MCF 10A (cell line): ENCODE measurements around the gene SPOCK1. TPM values are rescaled to one million over a fixed set of nuclear protein-coding genes. Genes with fewer than 3 reads are reported as not detected.

ENCODE experiments used
- BruUV-seq: library from RNA; stranded (reverse); fragments of 400-500 nt; replicated peaks from 2 replicates; lab custom pipeline; 2021; lab: Mats Ljungman, UMichigan
- CTCF ChIA-PET: fragments of 300-600 bp; sonication (Branson Sonifier 250); formaldehyde crosslinking; extraction: SDS; loops from one replicate; lab custom pipeline; 2021; ENCODE audit warnings: antibody characterized with exemption, inconsistent platforms; lab: Yijun Ruan, JAX
- POLR2A ChIA-PET: fragments of 300-600, 350-650 bp; sonication (Branson Sonifier 250); formaldehyde crosslinking; extraction: SDS; loops from one replicate; lab custom pipeline; 2020; ENCODE audit warnings: antibody characterized with exemption, inconsistent platforms; lab: Yijun Ruan, JAX
- DNase-seq: peaks from one replicate; pipeline ENCODE4 v3.0.0-alpha.2; 2018; ENCODE audit not compliant: unreplicated experiment
- H3K27ac Mint-ChIP-seq: one replicate; pipeline ENCODE4 v1.8.0; 2022; ENCODE audit warnings: mild to moderate bottlenecking, low read depth, mixed read lengths; ENCODE audit not compliant: unreplicated experiment
- H3K27me3 Mint-ChIP-seq: one replicate; pipeline ENCODE4 v1.8.0; 2022; ENCODE audit warnings: mixed read lengths; ENCODE audit not compliant: insufficient read depth, unreplicated experiment
- H3K36me3 Mint-ChIP-seq: one replicate; pipeline ENCODE4 v1.8.0; 2022; ENCODE audit warnings: mild to moderate bottlenecking, moderate library complexity, mixed read lengths; ENCODE audit not compliant: insufficient read depth, unreplicated experiment
- H3K4me1 Mint-ChIP-seq: one replicate; pipeline ENCODE4 v1.8.0; 2022; ENCODE audit warnings: mixed read lengths; ENCODE audit not compliant: insufficient read depth, unreplicated experiment
- H3K4me3 Mint-ChIP-seq: one replicate; pipeline ENCODE4 v1.8.0; 2022; ENCODE audit warnings: mild to moderate bottlenecking, moderate library complexity, mixed read lengths; ENCODE audit not compliant: unreplicated experiment
- H3K9me3 Mint-ChIP-seq: one replicate; pipeline ENCODE4 v1.8.0; 2022; ENCODE audit warnings: mixed read lengths; ENCODE audit not compliant: unreplicated experiment
- CTCF ChIP-seq: fragments of 200-600 bp; IDR thresholded peaks from one replicate; pipeline ENCODE4 v1.8.0; 2022; ENCODE audit warnings: antibody characterized with exemption, mild to moderate bottlenecking; ENCODE audit not compliant: unreplicated experiment
- intact Hi-C: fragments of 100-400 bp; cut with micrococcal nuclease; formaldehyde crosslinking; loops from 2 replicates; pipeline ENCODE4 v1.14.1; 2022
- total RNA-seq: library from RNA; stranded (reverse); gene quantifications from 2 replicates; pipeline ENCODE4 v1.2.3, GENCODE V29; 2022

The SPOCK1 gene
- total RNA-seq, 1 experiment from 2014 or later, result 34.3 TPM

DNA sequence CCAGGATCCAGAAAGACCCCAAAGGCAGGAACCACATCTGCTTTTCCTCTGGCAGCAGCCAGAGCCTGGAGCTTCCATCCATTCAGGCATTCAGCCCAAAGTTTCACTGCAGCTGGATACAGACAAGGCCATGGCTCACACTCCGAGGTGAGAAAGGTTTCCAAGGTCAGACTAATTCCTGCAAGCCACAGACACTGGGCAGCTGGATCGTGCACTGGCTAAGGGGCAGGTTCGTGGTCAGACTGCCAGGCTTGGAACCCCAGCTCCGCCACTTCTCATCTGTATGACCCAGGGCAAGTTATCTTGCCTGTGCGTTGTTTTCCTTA, 36.9 kb downstream of the SPOCK1 start:
- BruUV-seq, result no TSS peak
- peaks cover 10% of the 10 kb centered on the region for H3K4me1 Mint-ChIP-seq
- POLR2A ChIA-PET, result no interaction called here
- CTCF ChIA-PET, result interaction anchor here (1.1 to 1.9 kb wide), 2 partner anchors 37 to 1226 kb away, joined by 3 to 6 read pairs; partner anchors contain the start of gene SPOCK1
- no peaks in the 10 kb centered on the region for H3K27me3 Mint-ChIP-seq
- intact Hi-C loops, result no loop called here
- no peak for TF ChIP-seq CTCF
- H3K4me3 Mint-ChIP-seq, result no peak overlapping the region
- H3K27ac Mint-ChIP-seq, result no peak overlapping the region
- DNase-seq, result no peak
- H3K9me3 Mint-ChIP-seq, result no peaks in the 10 kb centered on the region
- H3K36me3 Mint-ChIP-seq, result no peaks in the 10 kb centered on the region

GRCh38 chr5:137461391-137462264, 37.5 kb downstream of the SPOCK1 start:
- H3K4me1 Mint-ChIP-seq, result peaks cover 10% of the 10 kb centered on the region
- ChIA-PET CTCF (interaction anchor here (1.1 to 1.9 kb wide), 2 partner anchors 37 to 1226 kb away, joined by 3 to 6 read pairs; partner anchors contain the start of gene SPOCK1), POLR2A (no interaction called here)
- intact Hi-C loops, result no loop called here
- DNase-seq, result no peak
- no TSS peak for BruUV-seq
- no peak overlapping the region for H3K27ac Mint-ChIP-seq
- no peaks in the 10 kb centered on the region for H3K27me3 Mint-ChIP-seq
- no peak for TF ChIP-seq CTCF
- H3K36me3 Mint-ChIP-seq, result no peaks in the 10 kb centered on the region
- no peak overlapping the region for H3K4me3 Mint-ChIP-seq
- no peaks in the 10 kb centered on the region for H3K9me3 Mint-ChIP-seq

- intact Hi-C loops, result no loop called here
- TF ChIP-seq CTCF, result no peak
- DNase-seq, result no peak
- no TSS peak for BruUV-seq
- ChIA-PET POLR2A (no interaction called here), CTCF (interaction anchor here (0.6 to 3.2 kb wide), 7 partner anchors 27 to 255 kb away, joined by 3 to 10 read pairs (median 3); partner anchors contain the start of gene SPOCK1)
- H3K4me3 Mint-ChIP-seq, result no peak overlapping the region
- H3K36me3 Mint-ChIP-seq, result no peaks in the 10 kb centered on the region
- no peak overlapping the region for H3K27ac Mint-ChIP-seq
- no peaks in the 10 kb centered on the region for H3K9me3 Mint-ChIP-seq
- H3K27me3 Mint-ChIP-seq, result no peaks in the 10 kb centered on the region
- H3K4me1 Mint-ChIP-seq, result no peaks in the 10 kb centered on the region
Observed at GRCh38 chr5:137454671-137455070, 44.5 kb downstream of the SPOCK1 start.

DNA sequence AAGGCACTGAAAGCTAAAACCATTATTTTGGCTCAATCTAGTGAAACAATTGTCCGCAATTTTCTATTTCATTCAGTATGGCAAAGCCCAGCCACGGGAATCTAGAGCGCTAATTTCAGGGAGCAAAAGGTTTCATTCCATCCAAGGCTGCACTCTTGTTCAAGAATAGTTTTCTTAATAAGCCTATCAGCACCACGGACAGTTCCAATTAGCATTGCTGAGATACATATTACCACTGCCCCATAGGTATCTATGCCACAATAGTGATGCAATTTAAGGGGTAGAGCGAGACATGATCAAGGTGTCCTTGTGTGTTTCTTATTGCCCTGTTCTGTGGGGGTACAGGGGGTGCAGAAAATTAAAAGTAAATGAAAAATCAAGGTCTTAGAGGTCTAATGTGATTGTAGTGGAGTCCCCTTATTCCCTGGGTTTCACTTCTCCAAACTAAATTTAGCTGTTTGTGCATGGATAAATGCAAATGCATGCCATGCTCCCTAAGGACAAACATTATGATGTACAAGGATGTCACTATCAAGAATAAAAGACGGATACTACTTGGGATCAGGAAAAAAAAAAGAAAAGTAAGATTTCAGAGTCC, 45.5 kb downstream of the SPOCK1 start:
- no peak for TF ChIP-seq CTCF
- intact Hi-C loops, result no loop called here
- Mint-ChIP-seq H3K9me3 (no peaks in the 10 kb centered on the region), H3K4me3 (no peak overlapping the region), H3K27ac (no peak overlapping the region), H3K36me3 (no peaks in the 10 kb centered on the region), H3K27me3 (no peaks in the 10 kb centered on the region), H3K4me1 (no peaks in the 10 kb centered on the region)
- DNase-seq, result peak; percentile 86
- POLR2A ChIA-PET, result interaction anchor here (1.0 to 1.4 kb wide), 2 partner anchors 16 to 58 kb away, joined by 3 to 4 read pairs; no protein-coding TSS in a partner anchor
- BruUV-seq, result no TSS peak
- CTCF ChIA-PET, result interaction anchor here (0.7 to 3.2 kb wide), 8 partner anchors 29 to 589 kb away, joined by 3 to 11 read pairs (median 3); partner anchors contain the start of gene SPOCK1
